Dermis microvascular lymphatic vessel endothelial cell (primary cell): ENCODE results near the gene PRDM8. TPM values are rescaled to one million over a fixed set of nuclear protein-coding genes. Genes with fewer than 3 reads are reported as not detected.

Experiments used
- DNase-seq, 2 donors: peaks; one replicate each; pipeline versions ENCODE4 v3.0.0 to v3.0.0-alpha.2; 2010; ENCODE audit warnings: low read depth in 2 of 2
- total RNA-seq: library from RNA; depleted of rRNA; stranded (reverse); fragments of >200 nt; gene quantifications from 2 replicates; pipeline ENCODE4 v1.2.1, GENCODE V29; 2014

Gene PRDM8
- total RNA-seq, 1 donor from 2014 or later = 0.90 TPM

DNA sequence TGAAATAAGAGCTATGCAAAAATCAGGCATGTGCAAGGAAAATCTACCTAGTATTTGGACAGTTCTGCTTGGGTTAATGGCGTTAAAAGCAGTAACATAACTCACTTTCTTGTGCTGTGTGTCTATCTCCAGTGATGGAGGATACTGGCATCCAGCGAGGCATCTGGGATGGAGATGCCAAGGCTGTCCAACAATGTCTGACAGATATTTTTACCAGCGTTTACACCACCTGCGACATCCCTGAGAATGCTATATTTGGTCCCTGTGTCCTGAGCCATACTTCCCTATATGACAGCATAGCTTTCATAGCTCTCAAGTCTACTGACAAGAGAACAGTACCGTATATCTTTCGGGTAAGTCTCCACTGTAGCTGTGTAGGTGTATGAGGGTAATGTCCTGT, 2.6 kb downstream of the PRDM8 start:
- DNase-seq = no peak

DNA sequence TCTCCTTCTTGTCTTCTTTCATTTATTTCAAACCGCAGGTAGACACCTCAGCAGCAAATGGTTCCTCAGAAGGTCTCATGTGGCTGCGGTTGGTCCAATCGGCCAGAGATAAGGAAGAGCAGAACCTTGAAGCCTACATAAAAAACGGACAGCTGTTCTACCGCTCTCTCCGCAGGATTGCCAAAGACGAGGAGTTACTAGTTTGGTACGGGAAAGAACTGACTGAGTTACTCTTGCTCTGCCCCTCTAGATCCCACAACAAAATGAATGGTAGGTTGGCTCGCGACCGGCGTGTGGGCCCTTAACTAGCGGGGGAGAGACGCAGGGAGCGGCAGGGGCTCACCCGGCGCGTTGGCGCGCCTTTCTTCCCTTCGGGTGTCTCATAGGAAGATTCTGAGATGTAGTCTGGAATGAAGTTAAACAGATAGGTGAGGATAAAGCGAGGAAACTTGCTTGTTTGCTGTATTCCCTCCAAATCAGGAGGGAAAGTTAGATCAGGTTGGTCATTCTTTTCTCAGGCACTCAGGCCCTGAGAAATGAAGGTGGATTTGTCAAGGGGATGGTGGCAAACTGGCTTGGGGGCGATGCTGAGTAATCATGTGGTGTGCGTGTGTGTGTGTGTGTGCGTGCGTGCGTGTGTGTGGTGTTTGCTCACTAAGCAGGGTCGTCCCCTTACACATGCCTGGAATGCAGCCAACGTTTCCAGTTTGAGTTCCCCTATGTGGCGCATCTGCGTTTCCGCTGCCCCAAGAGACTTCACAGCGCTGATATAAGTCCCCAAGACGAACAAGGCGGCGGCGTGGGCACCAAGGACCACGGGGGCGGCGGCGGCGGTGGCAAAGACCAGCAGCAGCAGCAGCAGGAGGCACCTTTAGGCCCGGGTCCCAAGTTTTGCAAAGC, 4.2 kb downstream of the PRDM8 start:
- DNase-seq = peak; percentile 69 to 78

DNA sequence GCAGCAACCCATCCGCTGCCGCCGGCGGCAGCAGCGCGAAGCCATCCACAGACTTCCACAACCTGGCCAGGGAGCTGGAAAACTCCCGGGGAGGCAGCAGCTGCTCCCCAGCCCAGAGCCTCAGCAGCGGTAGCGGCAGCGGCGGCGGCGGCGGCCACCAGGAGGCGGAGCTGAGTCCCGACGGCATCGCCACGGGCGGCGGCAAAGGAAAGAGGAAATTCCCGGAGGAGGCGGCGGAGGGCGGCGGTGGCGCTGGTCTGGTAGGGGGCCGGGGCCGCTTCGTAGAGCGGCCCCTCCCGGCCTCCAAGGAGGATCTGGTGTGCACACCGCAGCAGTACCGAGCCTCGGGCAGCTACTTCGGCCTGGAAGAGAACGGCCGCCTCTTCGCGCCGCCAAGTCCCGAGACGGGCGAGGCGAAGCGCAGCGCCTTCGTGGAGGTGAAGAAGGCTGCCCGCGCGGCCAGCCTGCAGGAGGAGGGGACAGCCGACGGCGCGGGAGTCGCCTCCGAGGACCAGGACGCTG, 4.9 kb downstream of the PRDM8 start:
- peak in 1 of 2 donors; percentile 83 for DNase-seq

DNA sequence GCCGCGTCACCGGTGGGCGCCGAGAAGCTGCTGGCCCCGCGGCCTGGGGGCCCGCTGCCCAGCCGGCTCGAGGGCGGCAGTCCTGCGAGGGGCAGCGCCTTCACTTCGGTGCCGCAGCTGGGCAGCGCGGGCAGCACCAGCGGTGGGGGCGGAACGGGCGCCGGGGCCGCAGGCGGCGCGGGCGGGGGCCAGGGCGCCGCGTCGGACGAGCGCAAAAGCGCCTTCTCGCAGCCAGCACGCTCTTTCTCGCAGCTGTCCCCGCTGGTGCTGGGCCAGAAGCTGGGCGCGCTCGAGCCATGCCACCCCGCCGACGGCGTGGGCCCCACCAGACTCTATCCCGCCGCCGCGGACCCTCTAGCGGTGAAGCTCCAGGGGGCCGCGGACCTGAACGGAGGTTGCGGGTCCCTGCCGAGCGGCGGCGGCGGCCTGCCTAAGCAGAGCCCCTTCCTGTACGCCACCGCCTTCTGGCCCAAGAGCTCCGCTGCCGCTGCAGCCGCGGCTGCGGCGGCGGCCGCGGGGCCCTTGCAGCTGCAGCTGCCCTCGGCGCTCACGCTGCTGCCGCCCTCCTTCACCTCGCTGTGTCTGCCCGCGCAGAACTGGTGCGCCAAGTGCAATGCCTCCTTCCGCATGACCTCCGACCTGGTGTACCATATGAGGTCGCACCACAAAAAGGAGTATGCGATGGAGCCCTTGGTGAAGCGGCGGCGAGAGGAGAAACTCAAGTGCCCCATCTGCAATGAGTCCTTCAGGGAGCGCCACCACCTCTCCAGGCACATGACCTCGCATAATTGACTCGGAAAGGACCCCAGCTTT, 5.6 kb downstream of the PRDM8 start:
- DNase-seq = peak in 1 of 2 donors; percentile 48

DNA sequence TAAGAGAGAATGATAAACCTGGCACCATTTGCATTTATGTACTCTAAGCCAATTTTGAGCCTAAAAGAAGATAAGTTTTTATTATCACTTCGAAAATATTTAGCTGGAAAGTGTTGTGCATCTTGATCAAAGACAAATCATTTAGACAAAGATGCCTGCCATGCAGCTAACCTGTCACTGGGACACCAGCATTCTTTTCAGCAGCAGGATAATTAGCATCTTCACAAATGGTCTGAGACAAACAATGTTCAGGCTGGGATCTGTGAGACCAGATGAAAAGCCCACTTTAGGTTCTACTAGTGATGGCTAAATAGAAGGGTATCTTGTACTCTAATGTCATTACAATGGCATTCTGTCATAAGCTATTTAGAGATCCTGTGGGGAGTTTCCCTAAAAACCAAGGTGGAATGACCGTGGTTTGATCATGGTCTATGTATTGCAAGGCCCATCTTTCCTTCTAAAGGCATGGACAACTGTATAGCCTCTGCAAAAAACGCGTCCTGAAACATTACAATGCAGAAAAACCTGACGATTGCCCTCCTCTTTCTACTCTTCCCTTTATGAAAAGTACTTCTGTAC, 7.2 kb downstream of the PRDM8 start:
- DNase-seq = no peak

DNA sequence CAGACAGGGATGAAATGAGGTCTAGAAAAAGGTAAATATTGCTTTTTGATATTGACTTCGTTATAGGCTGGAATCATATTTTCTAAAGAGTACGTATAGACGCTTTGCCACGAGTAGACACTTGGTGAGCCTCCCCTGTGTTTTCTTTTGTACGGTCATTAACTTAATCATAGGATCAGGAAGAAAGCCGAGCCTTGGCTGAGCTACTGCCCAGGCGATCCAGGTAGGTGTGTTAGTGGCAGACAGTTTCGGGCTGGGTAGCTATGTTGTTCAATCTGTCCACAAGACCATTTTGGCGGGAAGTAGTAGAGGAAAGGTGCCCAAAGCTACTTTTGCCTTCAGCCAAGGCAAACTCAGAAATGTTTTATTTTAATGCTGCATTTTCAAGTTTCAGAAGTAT, 8.8 kb downstream of the PRDM8 start:
- no peak for DNase-seq

DNA sequence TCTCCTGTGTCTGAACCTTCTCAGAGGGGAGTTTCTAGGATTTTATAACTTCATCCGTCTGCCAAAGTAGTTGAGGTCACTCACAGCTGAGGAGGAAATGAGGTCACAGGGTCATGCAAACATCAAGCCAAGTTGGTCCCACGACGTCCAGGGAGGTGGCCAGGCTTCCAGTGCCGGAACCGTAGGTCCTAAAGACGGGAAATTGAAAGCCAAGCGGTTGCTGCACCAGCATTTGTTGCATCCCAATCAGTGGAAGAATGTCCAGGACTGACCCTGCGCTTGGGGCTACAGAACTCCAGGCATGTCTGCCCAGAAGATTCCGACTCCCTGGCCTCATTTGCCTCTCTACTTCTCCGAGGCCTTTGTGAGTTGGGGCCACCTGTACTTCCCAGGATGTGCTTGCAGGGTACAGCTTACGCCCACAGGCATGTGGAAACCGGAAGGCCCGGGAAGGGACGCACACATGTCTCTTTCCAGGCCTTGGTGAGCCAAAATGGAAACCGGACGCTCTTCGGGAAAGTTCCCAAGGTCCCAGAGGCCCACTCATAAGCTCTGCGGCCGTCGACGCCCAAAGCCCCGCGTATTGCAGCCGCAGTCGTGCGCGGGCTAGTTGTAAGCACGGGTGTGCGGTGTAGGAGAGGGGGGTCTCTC, 9.3 kb downstream of the PRDM8 start:
- peak in 1 of 2 donors; percentile 58 for DNase-seq

DNA sequence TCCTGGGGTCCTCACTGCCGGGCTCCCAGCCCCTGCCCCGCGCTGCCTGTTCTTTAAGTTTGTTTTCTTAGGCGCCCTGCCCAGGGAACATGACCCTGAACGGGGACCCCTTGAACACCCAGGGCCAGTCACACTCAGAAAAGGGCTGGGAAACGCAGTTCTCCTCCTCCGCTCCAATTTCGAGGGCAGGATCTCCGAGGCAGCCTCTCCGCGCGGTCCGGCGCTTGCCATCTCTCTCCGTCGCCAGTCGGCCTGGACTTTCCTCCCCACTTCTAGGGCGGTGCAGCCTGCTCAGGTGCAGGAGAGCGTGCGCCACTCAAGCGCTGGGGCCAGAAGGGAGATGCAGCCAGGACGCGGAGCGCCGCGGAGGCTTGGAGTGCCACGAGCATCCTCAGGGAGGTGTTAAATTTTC, 9.9 kb downstream of the PRDM8 start:
- DNase-seq = no peak

DNA sequence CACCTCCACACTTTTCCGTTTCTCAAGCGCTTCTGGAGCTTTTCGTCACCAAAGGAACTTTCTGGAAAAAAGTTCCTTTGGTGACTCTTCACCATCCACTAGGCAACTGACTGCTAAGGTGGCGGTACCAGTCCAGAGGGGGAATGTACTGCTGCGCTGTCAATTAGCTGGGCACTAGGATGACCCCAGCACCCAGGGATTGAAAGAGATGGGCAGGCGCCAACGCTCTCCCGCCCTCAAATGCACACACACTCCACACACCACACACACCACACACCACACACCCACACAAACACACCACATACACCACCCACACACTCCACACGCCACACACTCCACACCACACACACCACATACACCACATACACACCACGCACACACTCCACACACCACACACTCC, 10.4 kb downstream of the PRDM8 start:
- DNase-seq = no peak

DNA sequence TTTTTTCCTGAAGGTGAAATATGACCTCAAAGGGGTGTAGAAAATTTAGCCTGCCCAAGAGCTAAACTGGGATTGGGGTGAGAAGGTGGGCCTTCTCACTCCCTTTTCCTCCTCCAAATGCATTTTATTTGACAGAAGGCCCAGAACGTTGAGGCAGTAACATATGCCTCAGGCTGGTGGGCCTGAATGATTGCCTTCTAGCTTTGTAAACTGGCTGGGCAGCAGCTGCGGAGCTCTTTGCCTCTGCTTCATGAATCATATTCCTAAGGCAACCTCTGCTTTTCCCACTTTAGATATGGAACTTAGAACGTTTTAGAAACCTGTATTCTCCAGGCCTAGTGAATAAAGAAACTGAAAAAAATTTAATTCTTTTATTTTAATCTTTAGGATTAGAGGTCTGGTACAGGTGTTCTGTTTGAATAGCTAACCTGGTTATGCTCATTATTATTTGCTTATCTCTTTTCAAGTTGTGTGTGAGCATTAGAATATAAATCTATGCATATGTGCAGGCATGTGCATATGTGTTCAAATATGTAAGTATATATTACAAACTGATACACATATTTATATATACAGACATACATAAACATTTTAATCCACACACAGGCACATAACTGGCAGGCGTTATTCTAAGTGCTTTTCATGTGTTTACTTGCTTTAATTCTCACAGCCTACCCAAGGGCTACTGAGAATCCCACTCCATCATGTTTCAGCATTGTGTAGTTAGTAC, 11.5 kb downstream of the PRDM8 start:
- no peak for DNase-seq

DNA sequence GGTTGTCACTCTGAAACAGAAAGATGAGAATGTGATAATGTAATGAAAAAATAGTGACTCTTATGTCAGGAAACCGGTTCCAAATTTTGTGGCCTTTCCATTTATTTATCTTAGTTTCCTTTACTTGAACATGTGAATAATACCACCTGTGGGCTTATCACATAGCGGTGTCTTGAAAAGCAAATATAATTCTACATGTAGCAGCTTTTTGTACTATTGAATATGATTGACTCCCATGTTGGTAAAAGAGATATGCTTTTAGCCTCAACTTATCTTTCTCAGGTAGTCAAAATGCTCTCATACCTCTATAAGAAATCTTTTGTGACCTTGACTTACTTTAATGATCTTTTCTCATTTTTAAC, 12.0 kb downstream of the PRDM8 start:
- no peak for DNase-seq

DNA sequence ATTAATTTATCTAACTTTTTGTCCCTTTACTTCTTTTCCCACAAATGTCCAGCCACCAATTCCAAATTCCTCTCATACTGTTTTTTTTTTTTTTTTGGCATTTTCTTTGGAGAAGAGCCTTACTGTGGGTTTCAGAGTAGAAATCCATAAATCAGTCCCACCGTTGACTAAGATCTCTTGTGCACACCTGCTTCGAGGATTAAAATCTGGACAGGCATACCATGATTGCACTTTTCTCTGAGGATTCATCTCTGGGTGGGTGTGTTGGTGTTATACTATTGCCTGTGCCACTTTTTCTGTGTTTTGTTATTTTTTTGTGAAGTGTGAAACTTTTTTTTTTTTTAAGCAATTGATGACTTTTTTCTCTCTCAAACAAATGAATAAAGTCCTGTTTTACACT, 13.2 kb downstream of the PRDM8 start:
- no peak for DNase-seq

DNA sequence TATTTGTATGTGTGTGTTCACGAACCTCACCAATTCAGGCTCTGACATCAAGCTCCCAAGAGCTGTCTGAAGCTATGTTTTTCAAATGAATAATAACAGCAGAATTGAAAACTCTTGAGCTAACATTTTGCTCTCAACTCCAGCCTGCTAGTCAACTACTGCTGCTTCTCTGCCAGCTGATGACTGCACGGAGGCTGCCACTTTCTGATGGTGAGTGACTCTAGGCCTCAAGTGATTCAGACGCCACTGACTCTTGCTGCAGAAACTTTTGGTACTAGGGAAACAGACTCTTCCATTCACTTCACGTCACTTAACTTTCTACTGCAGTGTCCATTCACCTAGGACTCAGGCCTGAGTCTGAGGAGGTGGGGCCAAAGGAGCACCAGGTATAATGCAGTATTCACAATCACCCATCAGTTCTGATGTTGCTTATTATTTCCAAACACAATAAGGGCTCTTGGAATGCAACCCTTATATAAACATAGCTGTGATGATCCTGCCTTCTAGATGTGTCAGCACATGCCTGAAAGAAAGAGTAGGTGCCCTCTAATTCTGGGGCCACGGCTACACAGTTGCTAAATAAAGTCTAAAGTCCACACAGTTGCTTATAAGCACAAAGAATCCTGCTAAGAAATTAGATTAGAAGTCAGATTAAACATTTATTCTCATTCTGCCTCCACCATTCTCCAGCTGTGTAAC, 16.0 kb downstream of the PRDM8 start:
- no peak for DNase-seq

DNA sequence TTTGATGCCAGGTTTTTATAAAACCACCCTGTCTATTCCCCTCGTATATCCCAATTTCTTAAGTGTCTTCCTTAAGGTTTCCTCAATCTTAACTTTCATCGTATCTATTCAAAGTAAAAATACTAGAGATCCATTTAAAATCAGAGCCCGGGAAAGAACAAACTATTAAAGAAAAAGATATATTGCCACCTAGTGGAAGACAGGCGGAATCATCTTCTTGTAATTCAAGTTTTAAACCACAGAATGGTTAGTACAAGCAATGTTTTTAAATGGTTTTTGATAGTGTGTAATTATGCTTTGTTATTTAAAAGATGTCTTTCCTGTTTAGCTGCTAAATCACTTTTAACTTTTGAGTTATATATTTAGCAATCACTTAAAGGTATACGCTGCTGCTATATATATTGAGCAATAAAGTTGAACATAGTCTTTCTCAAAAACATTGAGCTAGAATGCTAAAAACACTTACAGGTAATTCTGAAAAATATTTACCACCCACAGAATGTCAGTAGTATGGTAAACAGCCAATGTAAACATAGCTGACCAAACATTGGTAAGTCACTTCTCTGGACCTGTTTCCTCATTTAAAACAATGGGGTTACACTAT, 18.2 kb downstream of the PRDM8 start:
- DNase-seq = peak in 1 of 2 donors; percentile 43

DNA sequence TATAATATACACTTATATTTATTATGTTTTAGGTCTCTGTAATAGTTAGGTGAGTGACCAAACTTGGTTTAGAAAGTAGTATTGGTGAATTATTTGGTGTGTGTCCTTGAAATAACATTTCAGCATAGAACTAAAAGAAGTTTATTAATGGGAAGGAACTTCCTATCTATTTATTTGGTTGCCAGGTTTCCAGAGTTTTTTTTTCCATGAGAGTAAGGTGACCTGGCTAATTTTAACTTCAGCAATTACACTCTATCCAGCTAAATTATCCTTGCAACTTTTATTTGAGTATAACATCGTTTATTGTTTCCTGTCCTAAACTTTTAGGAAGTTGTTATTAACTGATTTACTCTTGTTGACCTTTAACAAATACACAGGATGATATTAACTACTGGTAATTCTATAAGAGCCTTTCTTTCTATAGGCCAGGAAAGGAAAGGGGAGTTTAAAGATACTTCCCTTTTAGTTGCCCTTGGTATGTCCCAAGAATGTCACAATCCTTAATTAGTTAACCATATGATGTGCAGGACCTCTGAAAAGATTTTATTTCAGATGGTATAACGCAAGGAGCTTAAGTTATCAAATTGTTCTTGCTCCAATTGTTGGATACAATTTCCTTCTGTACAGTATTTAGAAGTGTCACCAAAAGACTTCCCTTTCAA, 18.9 kb downstream of the PRDM8 start:
- no peak for DNase-seq

DNA sequence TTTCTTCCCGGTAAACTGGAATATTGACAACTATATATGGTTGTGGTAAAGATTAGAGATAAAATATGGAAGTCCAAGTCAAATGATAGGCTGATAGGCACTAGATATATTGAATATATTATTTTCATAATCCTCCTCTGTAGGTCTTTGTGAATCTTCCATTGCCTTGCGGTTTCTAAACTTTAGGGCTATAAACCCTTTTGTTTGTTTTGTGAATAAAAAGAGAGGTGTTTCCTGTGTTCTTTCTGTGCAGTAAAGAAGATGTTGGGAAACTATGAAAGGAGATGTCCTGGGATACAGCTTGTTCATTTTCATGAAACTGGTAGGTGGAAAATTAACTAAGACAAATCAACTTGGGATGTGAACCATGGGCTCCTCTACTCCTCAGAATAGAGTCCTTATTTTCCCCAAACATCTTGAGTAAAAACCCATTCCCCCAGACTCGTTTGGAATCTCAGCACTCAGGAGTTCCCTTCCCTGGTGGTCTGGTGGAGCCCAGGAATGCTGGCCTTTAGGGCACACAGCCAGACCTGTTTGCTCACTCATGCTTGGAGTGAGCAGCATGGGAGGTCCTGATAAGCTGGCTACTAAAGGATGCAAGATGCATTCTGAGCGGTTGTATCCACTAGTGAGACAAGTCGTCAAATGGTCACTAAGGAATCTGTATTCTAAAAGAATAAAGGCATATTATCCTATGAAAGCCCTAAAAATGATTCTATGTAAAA, 22.2 kb downstream of the PRDM8 start:
- no peak for DNase-seq

DNA sequence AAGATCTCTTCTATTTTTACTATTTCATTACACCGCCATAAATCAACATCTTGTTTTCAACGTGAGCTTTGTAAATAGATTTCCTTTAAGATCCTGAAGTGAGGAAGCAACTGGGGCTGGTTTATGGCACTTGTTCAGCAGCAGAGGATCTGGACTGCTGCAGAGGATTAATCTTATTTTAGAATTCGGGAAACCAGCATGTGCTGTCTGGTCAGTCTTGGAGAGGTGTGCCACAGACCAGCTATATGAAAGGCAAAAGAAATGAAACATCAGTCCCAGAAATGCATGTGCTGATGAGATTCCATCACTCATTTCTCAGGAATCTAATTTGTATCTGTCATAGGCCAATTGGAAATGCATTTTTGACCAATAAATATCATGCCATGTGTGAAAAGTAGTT, 23.4 kb downstream of the PRDM8 start:
- DNase-seq = no peak

DNA sequence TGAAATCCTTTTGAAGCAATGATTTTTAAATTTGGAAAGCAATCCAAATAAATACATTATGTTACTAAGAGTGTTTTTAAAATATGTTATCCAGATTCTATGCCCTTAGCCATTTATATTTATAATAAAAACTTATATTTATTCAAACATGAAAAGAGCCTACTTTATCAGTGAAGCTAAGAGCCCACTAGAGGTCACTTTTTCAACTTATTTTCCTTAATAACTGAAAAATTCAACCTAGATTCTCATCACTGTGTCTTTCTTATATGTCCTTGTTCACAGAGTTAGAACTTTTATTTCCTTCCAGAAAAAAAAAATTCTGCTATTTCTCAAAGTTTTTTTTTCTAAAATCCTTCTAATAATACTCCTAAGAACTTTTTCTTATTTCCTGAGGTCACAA, 23.9 kb downstream of the PRDM8 start:
- peak in 1 of 2 donors; percentile 51 for DNase-seq

DNA sequence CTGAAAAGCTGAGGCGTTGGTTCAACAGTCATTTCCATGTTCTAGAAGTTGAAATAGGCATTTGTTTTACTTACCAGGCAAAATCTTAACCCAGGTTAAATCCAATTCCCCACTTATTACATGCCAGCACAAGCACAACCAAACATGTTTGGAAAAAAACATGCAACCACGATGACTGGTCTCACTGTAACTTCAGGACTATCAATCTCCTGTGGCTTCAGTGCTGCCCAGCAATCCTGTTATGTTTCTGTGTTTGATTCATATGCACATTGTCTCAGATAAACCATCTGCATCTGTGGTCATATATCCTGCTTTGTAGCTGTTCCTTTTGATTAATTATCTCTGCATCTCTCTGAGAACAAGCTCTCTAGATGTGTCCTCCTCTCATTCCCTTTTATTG, 28.3 kb downstream of the PRDM8 start:
- no peak for DNase-seq
